K562 (cell line): ENCODE measurements around the gene JPT1. TPM values are rescaled to one million over a fixed set of nuclear protein-coding genes. Genes with fewer than 3 reads are reported as not detected.

ENCODE experiments used
- FOXK2 ChIP-seq, 2 experiments: fragments of 450-650 bp; IDR thresholded peaks in 1 of 2; conservative IDR thresholded peaks in 1 of 2; 2 replicates each; pipeline ENCODE4 v1.6.1; 2016; ENCODE audit warnings: low read depth in 2 of 2, mild to moderate bottlenecking in 1 of 2
- MGA ChIP-seq: fragments of 450-650 bp; IDR thresholded peaks from 2 replicates; pipeline ENCODE4 v1.6.1; 2016; ENCODE audit warnings: mild to moderate bottlenecking, moderate library complexity
- MTA1 ChIP-seq: fragments of 450-650 bp; IDR thresholded peaks from 2 replicates; pipeline ENCODE4 v1.6.1; 2017; ENCODE audit warnings: borderline replicate concordance
- PHTF2 ChIP-seq: fragments of 250-450 bp; sonication (Bioruptor Pico); IDR thresholded peaks from 2 replicates; pipeline ENCODE4 v1.5.0; 2021; ENCODE audit warnings: mild to moderate bottlenecking
- SRF ChIP-seq, 2 experiments: fragments of 250-450, 450-650 bp in 1 of 2; sonication (Bioruptor Pico) in 1 of 2; sonication (generic) in 1 of 2; formaldehyde crosslinking; IDR thresholded peaks; 2 replicates each; pipeline versions ENCODE4 v1.5.0 to v1.5.1; 2020 to 2022; ENCODE audit warnings: mild to moderate bottlenecking in 1 of 2, missing genetic modification reagents in 1 of 2
- U2AF2 ChIP-seq: fragments of 200-400 bp; formaldehyde crosslinking; optimal IDR thresholded peaks from 2 replicates; pipeline ENCODE3; 2017; ENCODE audit warnings: low read depth, mild to moderate bottlenecking, low read length
- ZNF830 ChIP-seq: fragments of 250-450 bp; sonication (Bioruptor Pico); IDR thresholded peaks from 2 replicates; pipeline ENCODE4 v1.5.0; 2021; ENCODE audit warnings: mild to moderate bottlenecking
- ZSCAN29 ChIP-seq: fragments of 450-650 bp; IDR thresholded peaks from 2 replicates; pipeline ENCODE4 v1.6.1; 2017
- polyA plus RNA-seq, 8 experiments: library from polyadenylated mRNA; depleted of rRNA in 4 of 8; stranded (reverse) in 5 of 8; unstranded in 3 of 8; fragments of >200 nt; fragmentation: Nextera tagmentation in 2 of 8; fragmentation: Illumina TruSeq in 1 of 8; extraction: Ambion mirVana in 2 of 8; extraction: Trizol in 1 of 8; gene quantifications; 2 replicates each; pipeline versions ENCODE4 v1.2.1 to v1.2.3, GENCODE V29; 2011 to 2014; ENCODE audit warnings: inconsistent platforms in 1 of 8, missing spikeins in 1 of 8
- total RNA-seq, 7 experiments: library from RNA; depleted of rRNA in 6 of 7; stranded (reverse); fragments of >200 nt in 6 of 7; fragmentation: Illumina TruSeq in 2 of 7; extraction: Trizol in 2 of 7; gene quantifications; 2 replicates each; pipeline versions ENCODE4 v1.2.1 to v1.2.3, GENCODE V29; 2011 to 2021; ENCODE audit warnings: low replicate concordance in 1 of 7
- TF ChIP-seq, protein P1 (sequence below), 3 experiments: fragments of 200-800 bp in 1 of 3; fragments of 250-450 bp in 1 of 3; fragments of 450-650 bp in 1 of 3; sonication (Bioruptor Pico) in 1 of 3; sonication (Bioruptor generic) in 1 of 3; formaldehyde crosslinking in 1 of 3; IDR thresholded peaks; 2 replicates each; pipeline versions ENCODE4 v1.6.1 to v1.8.0; 2016 to 2022; ENCODE audit warnings: mild to moderate bottlenecking in 2 of 3, missing genetic modification characterization in 2 of 3, missing compliant biosample characterization in 1 of 3, moderate library complexity in 1 of 3

Gene JPT1
- total and polyA plus RNA-seq, 9 of the 15 experiments (the other 6 are each of a cell fraction or from before 2014, with no cell fraction given), result 56.7 to 292 (median 144) TPM

- TF ChIP-seq MGA (peak; percentile 86), MTA1 (peak; percentile 57; the same call in 1 of the 2 replicates), PHTF2 (0 out of 2 replicates have a peak, but pooled peaks have one; percentile 22), U2AF2 (no peak), ZNF830 (CRISPR knock-in tag) (no peak), SRF (CRISPR knock-in tag; IDR thresholded peaks at IDR 0.05) (peak in 1 of 2 experiments; percentile 82; a peak in 2 of 4 replicates), FOXK2 (conservative IDR thresholded peaks at IDR 0.05 in 1 of 2, IDR thresholded peaks at IDR 0.05 in 1 of 2; ENCODE audit: low read depth in 2 of 2) (0 out of 4 replicates have a peak, but pooled peaks of 1 of the 2 experiments have one; percentile 37), ZSCAN29 (no peak)
- TF ChIP-seq, protein P1, sequence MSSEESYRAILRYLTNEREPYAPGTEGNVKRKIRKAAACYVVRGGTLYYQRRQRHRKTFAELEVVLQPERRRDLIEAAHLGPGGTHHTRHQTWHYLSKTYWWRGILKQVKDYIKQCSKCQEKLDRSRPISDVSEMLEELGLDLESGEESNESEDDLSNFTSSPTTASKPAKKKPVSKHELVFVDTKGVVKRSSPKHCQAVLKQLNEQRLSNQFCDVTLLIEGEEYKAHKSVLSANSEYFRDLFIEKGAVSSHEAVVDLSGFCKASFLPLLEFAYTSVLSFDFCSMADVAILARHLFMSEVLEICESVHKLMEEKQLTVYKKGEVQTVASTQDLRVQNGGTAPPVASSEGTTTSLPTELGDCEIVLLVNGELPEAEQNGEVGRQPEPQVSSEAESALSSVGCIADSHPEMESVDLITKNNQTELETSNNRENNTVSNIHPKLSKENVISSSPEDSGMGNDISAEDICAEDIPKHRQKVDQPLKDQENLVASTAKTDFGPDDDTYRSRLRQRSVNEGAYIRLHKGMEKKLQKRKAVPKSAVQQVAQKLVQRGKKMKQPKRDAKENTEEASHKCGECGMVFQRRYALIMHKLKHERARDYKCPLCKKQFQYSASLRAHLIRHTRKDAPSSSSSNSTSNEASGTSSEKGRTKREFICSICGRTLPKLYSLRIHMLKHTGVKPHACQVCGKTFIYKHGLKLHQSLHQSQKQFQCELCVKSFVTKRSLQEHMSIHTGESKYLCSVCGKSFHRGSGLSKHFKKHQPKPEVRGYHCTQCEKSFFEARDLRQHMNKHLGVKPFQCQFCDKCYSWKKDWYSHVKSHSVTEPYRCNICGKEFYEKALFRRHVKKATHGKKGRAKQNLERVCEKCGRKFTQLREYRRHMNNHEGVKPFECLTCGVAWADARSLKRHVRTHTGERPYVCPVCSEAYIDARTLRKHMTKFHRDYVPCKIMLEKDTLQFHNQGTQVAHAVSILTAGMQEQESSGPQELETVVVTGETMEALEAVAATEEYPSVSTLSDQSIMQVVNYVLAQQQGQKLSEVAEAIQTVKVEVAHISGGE (CRISPR knock-in tag; IDR thresholded peaks at IDR 0.05), result peak in 1 of 3 experiments; percentile 52; a peak in 2 of 6 replicates
Observed at GRCh38 chr17:75102385-75102821, 51.9 kb downstream of the JPT1 start (continued).
